SKM-1 (cell line): ENCODE data around the gene CTCFL.
"Not testable (repeated sequence)": the region's sequence is repeated elsewhere in the genome, so short reads cannot be mapped to it uniquely, and the experiment has no call there.

Experiments
- DNase-seq: peaks from one replicate; lab custom pipeline; 2025; ENCODE audit not compliant: unreplicated experiment; lab: John Stamatoyannopoulos, UW

Gene CTCFL

DNA sequence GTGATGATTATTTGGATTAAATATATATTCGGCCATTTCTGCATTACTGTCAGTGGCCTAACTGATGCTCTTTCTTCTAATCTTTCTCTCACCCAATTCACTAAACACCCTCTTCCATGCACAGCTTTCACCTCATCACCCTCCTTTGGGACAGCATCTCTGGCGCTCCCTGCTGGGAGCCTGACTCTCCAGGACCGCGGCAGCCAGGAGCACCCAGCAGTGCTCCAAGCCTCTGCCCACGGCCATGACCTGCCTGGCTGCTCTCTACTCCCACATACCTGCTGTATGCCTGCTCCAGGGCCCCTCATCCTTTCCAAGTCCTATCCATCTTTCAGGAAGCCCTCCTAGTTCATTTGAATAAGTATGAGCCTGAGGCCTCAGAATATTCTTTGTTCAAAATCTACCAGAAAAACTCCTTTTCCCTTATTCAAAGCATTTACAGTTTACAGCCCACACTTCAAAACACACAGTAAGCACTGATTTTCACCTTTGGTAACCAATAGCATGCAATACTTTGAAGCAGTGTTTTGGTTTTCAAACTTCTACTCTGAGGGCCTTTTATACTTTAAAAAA is 15.2 kb downstream of the CTCFL start:
- peak; percentile 31 for DNase-seq

GRCh38 chr20:57508831-57509230 is 16.1 kb downstream of the CTCFL start:
- no peak for DNase-seq

DNA sequence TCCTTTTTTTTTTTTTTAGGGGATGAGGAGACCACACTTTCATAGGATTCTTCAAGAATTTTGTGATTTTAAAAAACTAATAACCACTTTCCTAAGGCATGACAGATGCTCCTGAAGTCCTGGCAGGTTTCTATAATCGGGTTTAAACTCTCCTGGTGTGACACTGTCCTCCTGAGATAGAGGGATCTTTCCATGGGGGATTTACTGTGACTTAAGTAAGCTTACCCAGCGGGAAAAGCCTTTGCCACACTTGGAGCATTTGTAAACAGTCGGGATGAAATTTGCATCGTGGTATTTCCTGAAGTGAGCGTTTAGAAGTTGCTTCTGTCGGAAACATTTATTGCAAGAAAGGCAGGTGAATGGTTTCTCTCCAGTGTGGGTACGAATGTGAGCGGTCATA is 16.6 kb downstream of the CTCFL start:
- DNase-seq: no peak

GRCh38 chr20:57507477-57507876 is 17.5 kb downstream of the CTCFL start:
- DNase-seq: no peak

GRCh38 chr20:57505979-57506378 is 19.0 kb downstream of the CTCFL start:
- no peak for DNase-seq

- DNase-seq: no peak
These were observed 20.5 kb downstream of the CTCFL start for GRCh38 chr20:57504411-57504810.

GRCh38 chr20:57503035-57503658 is 21.8 kb downstream of the CTCFL start:
- DNase-seq: peak; percentile 67

- no peak for DNase-seq
These were observed 22.6 kb downstream of the CTCFL start for GRCh38 chr20:57502336-57502700.

GRCh38 chr20:57501461-57502335 is 23.2 kb downstream of the CTCFL start:
- DNase-seq: no peak

DNA sequence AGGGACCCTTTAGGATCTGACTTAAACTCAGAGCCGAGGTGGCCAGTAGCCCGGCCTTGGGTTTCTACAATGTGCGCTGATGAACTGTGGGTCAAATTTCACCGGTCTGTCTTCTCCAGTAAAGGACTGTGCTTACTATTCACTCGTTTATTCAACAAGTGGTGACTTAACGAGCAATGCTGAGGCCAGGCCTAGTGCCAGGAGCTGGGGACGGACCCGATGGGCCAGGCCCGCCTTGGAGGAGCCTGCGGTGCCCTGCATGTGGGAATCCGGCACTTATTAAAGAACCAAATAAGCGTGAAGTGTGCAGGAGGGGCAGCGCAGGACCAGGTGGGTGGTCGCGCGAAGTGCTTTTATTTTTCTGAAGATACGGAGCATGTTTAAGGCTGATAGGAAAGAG is 24.0 kb downstream of the CTCFL start:
- no peak for DNase-seq

GRCh38 chr20:57500235-57500634 is 24.7 kb downstream of the CTCFL start:
- DNase-seq: no peak

DNA sequence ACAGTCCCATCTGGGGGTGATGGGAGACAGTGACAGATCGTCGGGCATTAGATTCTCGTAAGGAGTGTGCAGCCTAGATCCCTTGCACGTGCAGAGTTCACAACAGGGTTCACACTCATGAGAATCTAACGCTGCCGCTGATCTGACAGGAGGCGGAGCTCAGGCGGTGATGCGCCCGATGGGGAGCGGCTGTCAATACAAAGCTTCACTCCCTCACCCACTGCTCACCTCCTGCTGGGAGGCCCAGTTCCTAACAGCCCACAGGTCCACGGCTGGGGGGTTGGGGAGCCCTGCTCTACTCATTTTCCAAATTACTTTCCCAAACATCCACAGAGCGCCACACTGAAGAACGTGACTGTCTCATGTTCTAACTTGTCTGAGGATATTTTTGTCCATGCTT is 25.3 kb downstream of the CTCFL start:
- no peak for DNase-seq

GRCh38 chr20:57498425-57499400 is 26.2 kb downstream of the CTCFL start:
- peak; percentile 38 for DNase-seq

GRCh38 chr20:57496592-57496991 is 28.3 kb downstream of the CTCFL start:
- DNase-seq: no peak

GRCh38 chr20:57495978-57496377 is 29.0 kb downstream of the CTCFL start:
- DNase-seq: no peak

DNA sequence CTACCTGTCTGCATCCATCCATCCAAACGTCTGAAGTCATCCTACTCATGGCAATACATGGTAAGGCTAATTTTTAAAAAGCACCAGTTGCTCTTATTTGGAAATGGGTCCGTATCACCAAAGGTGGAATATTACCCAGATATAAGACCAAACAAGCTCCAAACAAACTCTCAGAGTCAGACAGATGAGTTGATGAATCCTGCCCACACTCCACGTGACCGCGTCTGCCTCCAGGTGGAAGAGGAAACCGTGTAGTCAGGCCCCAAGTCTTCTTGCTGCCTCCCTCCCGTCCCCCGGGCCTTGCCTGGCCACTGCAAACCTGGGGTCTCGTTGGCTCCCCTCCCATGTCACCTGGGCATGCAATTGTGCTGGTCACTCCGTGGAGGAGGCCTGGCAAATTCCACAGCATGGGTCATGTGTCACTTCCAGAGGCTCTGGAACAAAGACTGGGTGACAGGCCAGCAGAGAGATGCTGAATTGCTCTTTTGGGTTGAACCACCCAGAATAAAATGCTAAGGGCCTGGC is 31.8 kb downstream of the CTCFL start:
- DNase-seq: no peak

- no peak for DNase-seq
These were observed 33.6 kb downstream of the CTCFL start for GRCh38 chr20:57491373-57491772.

- not testable (repeated sequence) for DNase-seq
These were observed 36.7 kb downstream of the CTCFL start for GRCh38 chr20:57488277-57488676.

- DNase-seq: no peak
These were observed 39.2 kb downstream of the CTCFL start for GRCh38 chr20:57485770-57486169.

GRCh38 chr20:57484772-57485171 is 40.2 kb downstream of the CTCFL start:
- no peak for DNase-seq
